K562 (cell line): ENCODE data around the gene GPR162. TPM values are rescaled to one million over a fixed set of nuclear protein-coding genes. Genes with fewer than 3 reads are reported as not detected.

Experiments used
- ATAC-seq: fragments of 200-7000 bp; cut with Tn5 transposase; 3 replicates; pipeline ENCODE4 v1.9.1; 2020; ENCODE audit warnings: moderate library complexity
- BruUV-seq: library from RNA; stranded (reverse); fragments of 400-500 nt; replicated peaks from 2 replicates; lab custom pipeline; 2021; lab: Mats Ljungman, UMichigan
- CTCF ChIA-PET: fragments of 300-600 bp; formaldehyde crosslinking; extraction: SDS; loops from one replicate; lab custom pipeline; 2021; ENCODE audit warnings: low intra/inter-chr PET ratio; lab: Yijun Ruan, JAX
- POLR2A ChIA-PET: fragments of 300-600, 350-650 bp; sonication (Branson Sonifier 250); formaldehyde crosslinking; extraction: SDS; loops from one replicate; lab custom pipeline; 2021; ENCODE audit warnings: antibody characterized with exemption, inconsistent platforms; lab: Yijun Ruan, JAX
- DNase-seq, 4 experiments: peaks; one replicate each; pipeline versions ENCODE4 v3.0.0 to v3.0.0-alpha.2; 2011 to 2018; ENCODE audit warnings: low spot score in 3 of 4, mixed read lengths in 3 of 4; ENCODE audit errors: extremely low read depth in 1 of 4
- FAIRE-seq: peaks from 2 replicates; lab custom pipeline; 2011; peaks lifted over from hg19 to GRCh38; lab: Jason Lieb, UNC
- H2AFZ ChIP-seq: 2 replicates; pipeline ENCODE4 v1.6.0; 2011; ENCODE audit warnings: low read depth, low read length, control low read depth, inconsistent platforms
- H3K27ac ChIP-seq: fragments of 200-600 bp; 3 replicates; pipeline ENCODE4 v1.8.0; 2011; ENCODE audit warnings: low read depth, mild to moderate bottlenecking, control low read depth, inconsistent platforms, low read length, moderate library complexity, mixed read lengths; ENCODE audit errors: extremely low read depth
- H3K27me3 ChIP-seq, 2 experiments: fragments of 300-600 bp in 1 of 2; 2 replicates in 1 of 2; 3 replicates in 1 of 2; pipeline versions ENCODE4 v1.6.0 to v1.8.0; 2011; ENCODE audit warnings: inconsistent platforms in 2 of 2, low read length in 2 of 2, mild to moderate bottlenecking in 1 of 2, mixed read lengths in 1 of 2, moderate library complexity in 1 of 2; ENCODE audit not compliant: control insufficient read depth in 2 of 2, insufficient read depth in 2 of 2
- H3K36me3 ChIP-seq: fragments of 300-600 bp; 3 replicates; pipeline ENCODE4 v1.8.0; 2011; ENCODE audit warnings: mild to moderate bottlenecking, low read length, inconsistent platforms; ENCODE audit not compliant: control insufficient read depth, insufficient read depth
- H3K4me1 ChIP-seq, 2 experiments: fragments of 200-600 bp in 1 of 2; replicated peaks in 1 of 2; 2 replicates in 1 of 2; 3 replicates in 1 of 2; pipeline versions ENCODE4 v1.5.1 to v1.8.0; 2011; ENCODE audit warnings: inconsistent platforms in 2 of 2, low read length in 2 of 2, mild to moderate bottlenecking in 1 of 2, mixed read lengths in 1 of 2, moderate library complexity in 1 of 2; ENCODE audit not compliant: control insufficient read depth in 2 of 2, insufficient read depth in 2 of 2
- H3K4me2 ChIP-seq: 2 replicates; pipeline ENCODE4 v1.6.1; 2011; ENCODE audit warnings: low read length, control low read depth, inconsistent platforms, mixed read lengths; ENCODE audit not compliant: insufficient read depth
- H3K4me3 ChIP-seq: fragments of 200-600 bp; sonication (generic), shearing (Covaris generic); 2 replicates; pipeline ENCODE4 v1.5.1; 2016; ENCODE audit warnings: control low read depth, inconsistent platforms
- H3K79me2 ChIP-seq: fragments of 200-600 bp; 3 replicates; pipeline ENCODE4 v1.8.0; 2011; ENCODE audit warnings: low read length, inconsistent platforms; ENCODE audit not compliant: control insufficient read depth, insufficient read depth
- H3K9ac ChIP-seq, 2 experiments: 2 replicates each; pipeline versions ENCODE4 v1.6.0 to v1.6.1; 2011; ENCODE audit warnings: low read depth in 2 of 2, low read length in 2 of 2, control low read depth in 1 of 2, inconsistent platforms in 1 of 2, mild to moderate bottlenecking in 1 of 2, mixed read lengths in 1 of 2; ENCODE audit not compliant: insufficient read depth in 1 of 2
- H3K9me1 ChIP-seq: one replicate; pipeline ENCODE4 v1.6.0; 2011; ENCODE audit warnings: inconsistent platforms, mild to moderate bottlenecking, low read length, moderate library complexity; ENCODE audit not compliant: control insufficient read depth, insufficient read depth
- H3K9me3 ChIP-seq: replicated peaks from 2 replicates; pipeline ENCODE4 v1.5.1; 2011; ENCODE audit warnings: low read depth, low read length, inconsistent platforms; ENCODE audit not compliant: control insufficient read depth, insufficient read depth
- H4K20me1 ChIP-seq: replicated peaks from 2 replicates; pipeline ENCODE4 v1.6.1; 2011; ENCODE audit warnings: low read length, inconsistent platforms, mixed read lengths; ENCODE audit not compliant: control insufficient read depth, insufficient read depth
- ESRRB ChIP-seq: fragments of 250-450 bp; sonication (Bioruptor Pico); IDR thresholded peaks from 2 replicates; pipeline ENCODE4 v1.5.0; 2020; ENCODE audit warnings: mild to moderate bottlenecking, moderate library complexity, borderline replicate concordance
- PHF20 ChIP-seq: fragments of 450-650 bp; IDR thresholded peaks from 2 replicates; pipeline ENCODE4 v1.6.1; 2018; ENCODE audit not compliant: partially characterized antibody
- ZHX1 ChIP-seq: fragments of 150-350 bp; conservative IDR thresholded peaks from 2 replicates; pipeline ENCODE4 v1.6.1; 2014; ENCODE audit warnings: low read length
- ZNF232 ChIP-seq: sonication (generic); formaldehyde crosslinking; IDR thresholded peaks from 2 replicates; pipeline ENCODE4 v1.8.0; 2022; ENCODE audit warnings: mild to moderate bottlenecking, missing genetic modification reagents
- WGBS: fragments of 100-300 bp; shearing (Covaris generic); methylation state at CpG from one replicate; pipeline ENCODE4 v1.1.6; 2016; ENCODE audit warnings: low coverage, mixed read lengths; ENCODE audit not compliant: insufficient coverage; ENCODE audit errors: missing lambda C conversion rate; 5-methylcytosine and 5-hydroxymethylcytosine counted together
- in situ Hi-C: fragments of 300-500 bp; cut with MboI; formaldehyde crosslinking; loops from 4 replicates; pipeline ENCODE4 v1.15.0; 2018; ENCODE audit warnings: inconsistent platforms, mixed read lengths
- intact Hi-C: fragments of 100-400 bp; cut with micrococcal nuclease; formaldehyde crosslinking; loops from 2 replicates; pipeline ENCODE4 v1.14.2; 2022
- polyA plus RNA-seq, 8 experiments: library from polyadenylated mRNA; depleted of rRNA in 4 of 8; stranded (reverse) in 5 of 8; unstranded in 3 of 8; fragments of >200 nt; fragmentation: Nextera tagmentation in 2 of 8; fragmentation: Illumina TruSeq in 1 of 8; extraction: Ambion mirVana in 2 of 8; extraction: Trizol in 1 of 8; gene quantifications; 2 replicates each; pipeline versions ENCODE4 v1.2.1 to v1.2.3, GENCODE V29; 2011 to 2014; ENCODE audit warnings: inconsistent platforms in 1 of 8, missing spikeins in 1 of 8
- total RNA-seq, 7 experiments: library from RNA; depleted of rRNA in 6 of 7; stranded (reverse); fragments of >200 nt in 6 of 7; fragmentation: Illumina TruSeq in 2 of 7; extraction: Trizol in 2 of 7; gene quantifications; 2 replicates each; pipeline versions ENCODE4 v1.2.1 to v1.2.3, GENCODE V29; 2011 to 2021; ENCODE audit warnings: low replicate concordance in 1 of 7

Gene GPR162
- total and polyA plus RNA-seq, 9 of the 15 experiments (the other 6 are each of a cell fraction or from before 2014, with no cell fraction given) = 0.65 to 1.8 (median 1.1) TPM; not detected in 2

- H3K27me3 ChIP-seq = peaks cover 0 to 4% of the 10 kb centered on the region in 2 experiments; a peak in 2 of 5 replicates
Measured at GRCh38 chr12:6826125-6826733, 4.6 kb downstream of the GPR162 start.

More at GRCh38 chr12:6826125-6826733, 4.6 kb downstream of the GPR162 start:
- intact Hi-C loops = loop anchor here (2.0 to 10.0 kb wide), 4 partner anchors 49 to 271 kb away; partner anchors contain the start of genes IFFO1 and ZNF384
- 75% methylated on average over 10 of the region's 17 CpGs for WGBS
- DNase-seq (no peak), ATAC-seq (no peak), FAIRE-seq (no peak)
- H3K9me3 ChIP-seq = no peaks in the 10 kb centered on the region
- H3K4me1 ChIP-seq = peaks cover 14 to 57% of the 10 kb centered on the region in 2 experiments; a peak in 4 of 5 replicates
- no peak overlapping the region; a peak in 1 of 4 replicates for H3K9ac ChIP-seq
- no peak overlapping the region for H3K27ac ChIP-seq
- no peaks in the 10 kb centered on the region for H3K9me1 ChIP-seq
- TF ChIP-seq PHF20 (no peak), ZHX1 (no peak), ESRRB (CRISPR knock-in tag) (no peak), ZNF232 (CRISPR knock-in tag) (no peak)
- peaks cover 24% of the 10 kb centered on the region for H3K79me2 ChIP-seq
- no peaks in the 10 kb centered on the region for H4K20me1 ChIP-seq
- peaks cover 15% of the 10 kb centered on the region; the same call in 1 of the 3 replicates for H3K36me3 ChIP-seq
- no TSS peak for BruUV-seq
- CTCF ChIA-PET = interaction anchor here (0.5 to 1.9 kb wide), 5 partner anchors 59 to 259 kb away, joined by 3 to 15 read pairs (median 5); partner anchors contain the start of gene MLF2
- H3K4me2 ChIP-seq = no peak overlapping the region
- POLR2A ChIA-PET = no interaction called here
- in situ Hi-C loops = no loop called here
- no peak overlapping the region for H3K4me3 ChIP-seq
- no peak overlapping the region for H2AFZ ChIP-seq
